Keratinocyte (primary cell): Measurements from ENCODE around the gene LPCAT1. TPM values are rescaled to one million over a fixed set of nuclear protein-coding genes. Genes with fewer than 3 reads are reported as not detected.

Source experiments
- DNase-seq: peaks from one replicate; pipeline ENCODE4 v3.0.0-alpha.2; 2011; ENCODE audit warnings: low read depth, missing footprints, low spot score
- FAIRE-seq: peaks from 2 replicates; lab custom pipeline; 2011; peaks lifted over from hg19 to GRCh38; lab: Jason Lieb, UNC
- H2AFZ ChIP-seq: 2 replicates; pipeline ENCODE4 v1.6.0; 2012; ENCODE audit warnings: low read length, control low read depth, inconsistent platforms; ENCODE audit not compliant: control insufficient read depth
- H3K27ac ChIP-seq: 2 replicates; pipeline ENCODE4 v1.5.1; 2011; ENCODE audit warnings: low read length; ENCODE audit not compliant: control insufficient read depth, insufficient read depth
- H3K27me3 ChIP-seq: 3 replicates; pipeline ENCODE4 v1.6.0; 2011; ENCODE audit warnings: low read length; ENCODE audit not compliant: control insufficient read depth, insufficient read depth; ENCODE audit errors: extremely low read depth
- H3K36me3 ChIP-seq, 2 experiments: 2 replicates in 1 of 2; 3 replicates in 1 of 2; pipeline ENCODE4 v1.5.1; 2011; ENCODE audit warnings: low read length in 2 of 2, mild to moderate bottlenecking in 1 of 2; ENCODE audit not compliant: control insufficient read depth in 2 of 2, insufficient read depth in 2 of 2; ENCODE audit errors: extremely low read depth in 1 of 2
- H3K4me1 ChIP-seq: 3 replicates; pipeline ENCODE4 v1.5.1; 2011; ENCODE audit warnings: low read length; ENCODE audit not compliant: control insufficient read depth, insufficient read depth; ENCODE audit errors: extremely low read depth
- H3K4me2 ChIP-seq: 3 replicates; pipeline ENCODE4 v1.6.0; 2011; ENCODE audit warnings: low read depth, low read length; ENCODE audit not compliant: control insufficient read depth, insufficient read depth; ENCODE audit errors: extremely low read depth
- H3K4me3 ChIP-seq, 3 experiments: fragments of 200-600 bp in 1 of 3; sonication (generic) in 1 of 3; 2 replicates in 2 of 3; 3 replicates in 1 of 3; pipeline ENCODE4 v1.5.1; 2011 to 2016; ENCODE audit warnings: low read length in 3 of 3, mild to moderate bottlenecking in 3 of 3, control low read depth in 2 of 3, inconsistent platforms in 1 of 3, low read depth in 1 of 3, mixed read lengths in 1 of 3, mixed run types in 1 of 3, moderate library complexity in 1 of 3; ENCODE audit not compliant: control insufficient read depth in 2 of 3, insufficient read depth in 2 of 3; ENCODE audit errors: extremely low read depth in 1 of 3
- H3K79me2 ChIP-seq: 2 replicates; pipeline ENCODE4 v1.6.0; 2012; ENCODE audit warnings: low read length; ENCODE audit not compliant: control insufficient read depth, insufficient read depth
- H3K9ac ChIP-seq: 3 replicates; pipeline ENCODE4 v1.6.0; 2011; ENCODE audit warnings: low read length; ENCODE audit not compliant: control insufficient read depth, insufficient read depth; ENCODE audit errors: extremely low read depth
- H3K9me1 ChIP-seq: 3 replicates; pipeline ENCODE4 v1.6.0; 2011; ENCODE audit warnings: low read length; ENCODE audit not compliant: control insufficient read depth, insufficient read depth; ENCODE audit errors: extremely low read depth
- H3K9me3 ChIP-seq: 2 replicates; pipeline ENCODE4 v1.5.1; 2012; ENCODE audit warnings: low read depth, low read length; ENCODE audit not compliant: control insufficient read depth
- H4K20me1 ChIP-seq: 3 replicates; pipeline ENCODE4 v1.6.0; 2011; ENCODE audit warnings: low read length; ENCODE audit not compliant: control insufficient read depth, insufficient read depth; ENCODE audit errors: extremely low read depth
- CTCF ChIP-seq, 3 experiments: IDR thresholded peaks in 1 of 3; conservative IDR thresholded peaks in 1 of 3; optimal IDR thresholded peaks in 1 of 3; 2 replicates in 2 of 3; 3 replicates in 1 of 3; pipeline versions ENCODE3 to v1.5.1; 2011; ENCODE audit warnings: low read length in 3 of 3, mild to moderate bottlenecking in 3 of 3, moderate library complexity in 2 of 3, control low read depth in 1 of 3, inconsistent platforms in 1 of 3; ENCODE audit not compliant: insufficient read depth in 2 of 3; ENCODE audit errors: extremely low read depth in 1 of 3
- EZH2 ChIP-seq: IDR thresholded peaks from one replicate; pipeline ENCODE4 v1.6.1; 2012; ENCODE audit warnings: inconsistent platforms, mild to moderate bottlenecking, low read length, moderate library complexity
- dilution Hi-C: fragments of 300-500 bp; cut with MboI; formaldehyde crosslinking; loops from one replicate; pipeline ENCODE4 v1.7.0; 2020; ENCODE audit warnings: low sequenced_read_pairs; ENCODE audit not compliant: extremely low pct_ligation_motif_present
- polyA plus RNA-seq, 5 experiments: library from polyadenylated mRNA; depleted of rRNA in 3 of 5; stranded (reverse) in 3 of 5; stranded (forward) in 1 of 5; unstranded in 1 of 5; fragments of >200 nt; gene quantifications; 1 replicate in 1 of 5; 2 replicates in 3 of 5; 3 replicates in 1 of 5; pipeline versions ENCODE4 v1.2.1 to v1.2.3, GENCODE V29; 2011 to 2012; ENCODE audit warnings: missing spikeins in 2 of 5, low read depth in 1 of 5, low replicate concordance in 1 of 5

The LPCAT1 gene
- polyA plus RNA-seq, 1 donor (not counting 4 experiments of a cell fraction or from before 2014, with no cell fraction given), result 32.9 TPM

- dilution Hi-C loops, result no loop called here
These were observed 87.7 kb downstream of the LPCAT1 start for GRCh38 chr5:1436036-1436435.

GRCh38 chr5:1435369-1435768, 88.4 kb downstream of the LPCAT1 start:
- dilution Hi-C loops, result no loop called here

More at GRCh38 chr5:1436036-1436435, 87.7 kb downstream of the LPCAT1 start:
- no peak for DNase-seq
- Histone ChIP-seq H3K9me1 (no peaks in the 10 kb centered on the region), H3K4me3 (no peak overlapping the region), H3K9me3 (peaks cover 5% of the 10 kb centered on the region), H3K36me3 (no peaks in the 10 kb centered on the region), H3K27me3 (no peaks in the 10 kb centered on the region), H2AFZ (no peak overlapping the region), H3K4me2 (no peak overlapping the region), H3K79me2 (no peaks in the 10 kb centered on the region), H3K4me1 (no peaks in the 10 kb centered on the region), H3K27ac (no peak overlapping the region), H3K9ac (no peak overlapping the region), H4K20me1 (no peaks in the 10 kb centered on the region)
- FAIRE-seq, result no peak
- TF ChIP-seq EZH2 (no peak), CTCF (optimal IDR thresholded peaks at IDR 0.05 in 1 of 3, IDR thresholded peaks at IDR 0.05 in 1 of 3, conservative IDR thresholded peaks at IDR 0.05 in 1 of 3; ENCODE audit: extremely low read depth in 1 of 3, insufficient read depth in 2 of 3, low read length in 3 of 3) (no peak)

More at GRCh38 chr5:1435369-1435768, 88.4 kb downstream of the LPCAT1 start:
- FAIRE-seq (no peak), DNase-seq (no peak)
- Histone ChIP-seq H3K9me1 (no peaks in the 10 kb centered on the region), H3K36me3 (no peaks in the 10 kb centered on the region), H4K20me1 (no peaks in the 10 kb centered on the region), H2AFZ (no peak overlapping the region), H3K9ac (no peak overlapping the region), H3K4me2 (no peak overlapping the region), H3K27me3 (no peaks in the 10 kb centered on the region), H3K4me3 (no peak overlapping the region), H3K4me1 (no peaks in the 10 kb centered on the region), H3K79me2 (no peaks in the 10 kb centered on the region), H3K27ac (no peak overlapping the region), H3K9me3 (peaks cover 5% of the 10 kb centered on the region)
- TF ChIP-seq CTCF (optimal IDR thresholded peaks at IDR 0.05 in 1 of 3, IDR thresholded peaks at IDR 0.05 in 1 of 3, conservative IDR thresholded peaks at IDR 0.05 in 1 of 3; ENCODE audit: extremely low read depth in 1 of 3, insufficient read depth in 2 of 3, low read length in 3 of 3) (no peak), EZH2 (no peak)
